ENCODE measurements around the gene CFAP57. TPM values are rescaled to one million over a fixed set of nuclear protein-coding genes. Genes with fewer than 3 reads are reported as not detected.

CFAP57 gene
- total and polyA plus RNA-seq, 2 experiments from 2014 or later = 0.09 TPM; not detected in 1

DNA sequence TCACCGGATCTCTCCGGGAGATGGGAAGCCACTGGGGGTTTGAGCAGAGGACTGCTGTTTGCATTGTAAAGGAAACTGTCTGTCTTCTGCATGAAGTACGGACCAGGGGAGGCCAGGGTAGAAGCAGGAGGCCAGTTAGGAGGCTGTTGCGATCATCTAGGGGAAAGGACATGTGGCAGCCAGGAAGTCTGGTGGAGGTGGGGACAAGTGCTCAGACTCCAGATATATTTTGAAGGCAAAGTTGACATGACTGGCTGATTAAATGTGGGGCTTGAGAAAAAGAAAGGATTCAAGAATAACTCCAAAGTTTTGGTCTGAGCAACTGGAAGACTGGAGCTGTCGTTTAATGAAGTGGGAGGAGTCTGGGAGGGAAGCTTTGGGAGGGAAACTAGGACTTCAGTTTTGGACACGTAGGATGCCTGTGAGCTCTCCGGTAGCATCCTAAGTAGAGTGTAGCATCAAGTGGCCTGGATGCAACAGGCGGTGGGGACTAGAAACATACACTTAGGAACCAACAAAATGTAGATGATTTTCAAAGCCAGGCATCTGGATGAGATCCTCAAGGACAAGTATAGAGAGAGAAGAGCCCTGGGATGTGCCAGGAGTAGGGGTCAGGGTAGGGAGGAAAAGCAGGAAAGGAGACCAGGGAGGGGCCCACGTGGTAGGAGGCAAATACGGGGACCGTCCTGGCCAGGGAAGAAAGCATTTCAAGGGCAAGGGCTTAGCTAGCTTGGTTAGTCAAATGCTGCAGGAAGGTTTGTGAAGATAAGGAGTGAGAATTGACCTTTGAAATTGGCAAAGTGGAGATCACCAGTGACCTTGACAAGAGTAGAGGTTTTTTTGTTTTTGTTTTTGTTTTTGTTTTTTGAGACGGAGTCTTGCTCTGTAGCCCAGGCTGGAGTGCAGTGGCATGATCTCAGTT lies 116.9 kb downstream of the CFAP57 start:
- Histone ChIP-seq H3K9me3 (ENCODE audit: low read depth) (no peaks in the 10 kb centered on the region), H3K27ac (no peak overlapping the region), H3K36me3 (no peaks in the 10 kb centered on the region), H3K4me3 (no peak overlapping the region), H3K27me3 (no peaks in the 10 kb centered on the region), H3K4me1 (ENCODE audit: low read depth) (no peaks in the 10 kb centered on the region)
- DNase-seq (ENCODE audit: low read depth in 1 of 2, low spot score in 1 of 2) = no peak
- TF ChIP-seq, protein P1, sequence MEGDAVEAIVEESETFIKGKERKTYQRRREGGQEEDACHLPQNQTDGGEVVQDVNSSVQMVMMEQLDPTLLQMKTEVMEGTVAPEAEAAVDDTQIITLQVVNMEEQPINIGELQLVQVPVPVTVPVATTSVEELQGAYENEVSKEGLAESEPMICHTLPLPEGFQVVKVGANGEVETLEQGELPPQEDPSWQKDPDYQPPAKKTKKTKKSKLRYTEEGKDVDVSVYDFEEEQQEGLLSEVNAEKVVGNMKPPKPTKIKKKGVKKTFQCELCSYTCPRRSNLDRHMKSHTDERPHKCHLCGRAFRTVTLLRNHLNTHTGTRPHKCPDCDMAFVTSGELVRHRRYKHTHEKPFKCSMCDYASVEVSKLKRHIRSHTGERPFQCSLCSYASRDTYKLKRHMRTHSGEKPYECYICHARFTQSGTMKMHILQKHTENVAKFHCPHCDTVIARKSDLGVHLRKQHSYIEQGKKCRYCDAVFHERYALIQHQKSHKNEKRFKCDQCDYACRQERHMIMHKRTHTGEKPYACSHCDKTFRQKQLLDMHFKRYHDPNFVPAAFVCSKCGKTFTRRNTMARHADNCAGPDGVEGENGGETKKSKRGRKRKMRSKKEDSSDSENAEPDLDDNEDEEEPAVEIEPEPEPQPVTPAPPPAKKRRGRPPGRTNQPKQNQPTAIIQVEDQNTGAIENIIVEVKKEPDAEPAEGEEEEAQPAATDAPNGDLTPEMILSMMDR (IDR thresholded peaks at IDR 0.05; ENCODE audit: low read depth, low read length) = no peak

DNA sequence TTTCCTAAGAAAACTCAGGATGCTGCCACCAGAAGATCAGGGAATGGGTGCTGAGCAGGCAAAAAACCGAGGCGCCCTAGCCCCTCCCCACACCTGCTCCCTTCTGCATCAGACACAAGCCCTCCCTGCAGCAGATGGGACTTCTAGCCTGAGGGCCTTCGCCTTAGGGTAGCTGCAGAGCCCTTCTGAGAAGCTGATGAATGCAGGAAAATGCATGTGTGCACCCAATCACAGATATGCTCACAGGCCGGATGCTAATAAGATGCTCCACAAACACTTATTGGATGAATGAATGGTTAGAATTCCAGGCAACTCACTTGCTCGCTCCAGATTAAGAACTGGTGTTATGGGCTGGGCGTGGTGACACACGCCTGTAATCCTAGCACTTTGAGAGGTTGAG lies 120.1 kb downstream of the CFAP57 start:
- Histone ChIP-seq H3K4me3 (no peak overlapping the region), H3K27ac (no peak overlapping the region), H3K9me3 (ENCODE audit: low read depth) (no peaks in the 10 kb centered on the region), H3K27me3 (no peaks in the 10 kb centered on the region), H3K4me1 (ENCODE audit: low read depth) (peaks cover 13% of the 10 kb centered on the region), H3K36me3 (no peaks in the 10 kb centered on the region)
- DNase-seq (ENCODE audit: low read depth in 1 of 2, low spot score in 1 of 2) = no peak
- TF ChIP-seq, protein P1 (IDR thresholded peaks at IDR 0.05; ENCODE audit: low read depth, low read length) = no peak

DNA sequence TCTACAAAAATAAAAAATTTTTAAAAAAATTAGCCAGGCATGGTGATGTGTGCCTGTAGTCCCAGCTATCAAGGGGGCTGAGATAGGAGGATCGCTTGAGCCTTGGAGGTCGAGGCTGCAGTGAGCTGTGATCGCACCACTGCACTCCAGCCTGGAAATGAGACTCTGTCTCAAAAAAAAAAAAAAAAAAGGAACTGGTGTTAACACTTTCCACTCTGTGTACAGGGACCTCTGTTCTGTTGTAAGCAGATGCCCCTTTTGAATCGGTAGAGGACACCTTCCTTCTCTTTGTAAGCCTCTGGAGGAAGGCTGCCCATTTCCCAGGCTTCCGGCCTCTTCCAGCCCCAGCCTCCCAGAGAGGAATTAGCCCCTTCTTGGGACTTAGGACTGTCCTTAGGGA lies 120.5 kb downstream of the CFAP57 start:
- no peaks in the 10 kb centered on the region for H3K36me3 ChIP-seq
- H3K4me3 ChIP-seq = no peak overlapping the region
- DNase-seq (ENCODE audit: low read depth in 1 of 2, low spot score in 1 of 2) = no peak
- H3K27ac ChIP-seq = no peak overlapping the region
- H3K27me3 ChIP-seq = no peaks in the 10 kb centered on the region
- no peaks in the 10 kb centered on the region for H3K9me3 ChIP-seq (ENCODE audit: low read depth)
- TF ChIP-seq, protein P1 (IDR thresholded peaks at IDR 0.05; ENCODE audit: low read depth, low read length) = no peak
- peaks cover 13% of the 10 kb centered on the region for H3K4me1 ChIP-seq (ENCODE audit: low read depth)

DNA sequence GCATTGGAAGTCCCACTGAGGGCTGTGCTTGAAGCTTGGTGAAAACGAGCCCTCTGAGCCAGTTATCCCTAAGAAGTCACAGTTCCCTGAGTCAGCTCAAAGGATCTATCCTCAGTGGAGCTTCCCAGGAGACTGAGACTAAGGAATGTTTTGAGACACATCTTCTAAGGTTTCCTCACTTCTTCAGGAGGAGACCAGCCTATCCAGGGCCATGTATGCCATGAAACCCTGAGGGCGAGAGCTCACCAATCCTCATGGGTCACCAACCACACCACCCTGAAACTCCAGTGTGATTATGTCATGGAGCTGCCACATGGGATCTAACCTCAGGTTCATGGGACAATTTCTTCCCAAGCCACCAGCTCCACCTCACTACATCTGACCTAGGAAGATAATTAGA lies 121.0 kb downstream of the CFAP57 start:
- no peak overlapping the region for H3K4me3 ChIP-seq
- no peaks in the 10 kb centered on the region for H3K9me3 ChIP-seq (ENCODE audit: low read depth)
- TF ChIP-seq, protein P1 (IDR thresholded peaks at IDR 0.05; ENCODE audit: low read depth, low read length) = no peak
- H3K4me1 ChIP-seq (ENCODE audit: low read depth) = peaks cover 13% of the 10 kb centered on the region
- no peak for DNase-seq (ENCODE audit: low read depth in 1 of 2, low spot score in 1 of 2)
- H3K27ac ChIP-seq = no peak overlapping the region
- no peaks in the 10 kb centered on the region for H3K27me3 ChIP-seq
- H3K36me3 ChIP-seq = no peaks in the 10 kb centered on the region

DNA sequence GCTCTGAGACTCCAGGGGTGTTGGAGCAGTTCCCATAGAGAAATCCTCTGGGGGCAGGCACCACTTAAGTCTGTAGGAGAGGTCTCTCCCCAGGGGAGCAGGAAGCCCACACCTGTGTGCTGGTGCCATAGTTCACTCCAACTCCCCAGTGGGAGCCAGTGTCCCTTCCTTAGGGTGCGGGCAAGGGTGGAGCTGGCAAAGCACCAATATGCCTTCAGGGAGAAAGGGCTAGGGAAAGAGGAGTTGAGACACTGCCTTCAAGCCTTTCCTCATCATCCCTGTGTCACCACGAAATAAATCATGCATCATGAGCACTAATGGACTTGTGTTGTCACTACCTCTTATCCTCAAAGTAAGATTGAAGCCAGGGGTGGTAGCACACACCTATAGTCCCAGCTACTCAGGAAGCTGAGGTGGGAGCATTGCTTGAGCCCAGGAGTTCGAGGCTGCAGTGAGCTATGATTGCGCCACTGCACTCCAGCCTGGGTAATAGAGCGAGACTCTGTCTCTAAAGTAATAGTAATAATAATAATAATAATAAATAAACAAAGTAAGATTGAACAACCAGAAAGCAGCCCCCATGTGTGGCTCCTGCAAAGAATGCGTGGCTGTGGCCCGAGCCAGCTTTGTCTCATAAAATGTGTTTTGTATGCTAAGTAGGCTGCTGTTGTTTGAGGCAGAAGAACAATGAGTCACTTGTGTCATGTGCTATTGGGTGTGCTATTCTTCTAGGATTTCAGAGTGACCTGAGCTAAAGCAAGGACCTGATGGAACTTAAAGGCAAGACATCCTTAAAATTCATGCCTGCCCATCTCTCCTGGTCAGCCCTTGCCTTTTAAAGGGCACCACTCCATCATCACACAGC lies 122.0 kb downstream of the CFAP57 start:
- Histone ChIP-seq H3K4me1 (ENCODE audit: low read depth) (peaks cover 13% of the 10 kb centered on the region), H3K36me3 (no peaks in the 10 kb centered on the region), H3K27ac (no peak overlapping the region), H3K27me3 (no peaks in the 10 kb centered on the region), H3K4me3 (no peak overlapping the region), H3K9me3 (ENCODE audit: low read depth) (no peaks in the 10 kb centered on the region)
- TF ChIP-seq, protein P1 (IDR thresholded peaks at IDR 0.05; ENCODE audit: low read depth, low read length) = no peak
- DNase-seq (ENCODE audit: low read depth in 1 of 2, low spot score in 1 of 2) = peak in 1 of 2 donors; percentile 38

All from cardiac muscle cell (in vitro differentiated cells and primary cell).